Measurements from ENCODE around the gene IQGAP2. TPM values are rescaled to one million over a fixed set of nuclear protein-coding genes. Genes with fewer than 3 reads are reported as not detected.
A peak's percentile ranks its signal among the peaks of the same experiment; 100 is the strongest.

IQGAP2 gene
- total and polyA plus RNA-seq, 9 of the 15 experiments (the other 6 are each of a cell fraction or from before 2014, with no cell fraction given) = 8.7 to 23.2 (median 17.4) TPM

DNA sequence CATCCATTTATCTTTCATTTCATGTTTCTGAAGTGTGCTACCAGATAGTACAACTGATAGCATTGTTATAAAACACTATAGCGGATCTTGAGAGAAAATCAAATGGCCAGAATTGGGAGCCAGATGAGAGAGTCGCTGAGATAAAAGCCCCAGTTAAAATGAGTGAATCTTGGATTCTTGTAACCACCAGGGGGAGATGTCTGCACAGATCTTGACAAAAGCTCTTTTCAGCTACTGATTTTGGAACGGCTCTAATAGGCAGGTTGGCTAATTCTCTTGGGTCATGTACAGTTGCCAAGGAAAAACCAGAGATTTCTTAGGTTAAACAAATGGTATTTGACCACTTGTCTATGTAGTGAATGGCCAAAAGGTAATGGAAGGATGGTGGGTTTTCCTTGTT is 198.4 kb downstream of the IQGAP2 start (continued):
- TF ChIP-seq, protein P1, sequence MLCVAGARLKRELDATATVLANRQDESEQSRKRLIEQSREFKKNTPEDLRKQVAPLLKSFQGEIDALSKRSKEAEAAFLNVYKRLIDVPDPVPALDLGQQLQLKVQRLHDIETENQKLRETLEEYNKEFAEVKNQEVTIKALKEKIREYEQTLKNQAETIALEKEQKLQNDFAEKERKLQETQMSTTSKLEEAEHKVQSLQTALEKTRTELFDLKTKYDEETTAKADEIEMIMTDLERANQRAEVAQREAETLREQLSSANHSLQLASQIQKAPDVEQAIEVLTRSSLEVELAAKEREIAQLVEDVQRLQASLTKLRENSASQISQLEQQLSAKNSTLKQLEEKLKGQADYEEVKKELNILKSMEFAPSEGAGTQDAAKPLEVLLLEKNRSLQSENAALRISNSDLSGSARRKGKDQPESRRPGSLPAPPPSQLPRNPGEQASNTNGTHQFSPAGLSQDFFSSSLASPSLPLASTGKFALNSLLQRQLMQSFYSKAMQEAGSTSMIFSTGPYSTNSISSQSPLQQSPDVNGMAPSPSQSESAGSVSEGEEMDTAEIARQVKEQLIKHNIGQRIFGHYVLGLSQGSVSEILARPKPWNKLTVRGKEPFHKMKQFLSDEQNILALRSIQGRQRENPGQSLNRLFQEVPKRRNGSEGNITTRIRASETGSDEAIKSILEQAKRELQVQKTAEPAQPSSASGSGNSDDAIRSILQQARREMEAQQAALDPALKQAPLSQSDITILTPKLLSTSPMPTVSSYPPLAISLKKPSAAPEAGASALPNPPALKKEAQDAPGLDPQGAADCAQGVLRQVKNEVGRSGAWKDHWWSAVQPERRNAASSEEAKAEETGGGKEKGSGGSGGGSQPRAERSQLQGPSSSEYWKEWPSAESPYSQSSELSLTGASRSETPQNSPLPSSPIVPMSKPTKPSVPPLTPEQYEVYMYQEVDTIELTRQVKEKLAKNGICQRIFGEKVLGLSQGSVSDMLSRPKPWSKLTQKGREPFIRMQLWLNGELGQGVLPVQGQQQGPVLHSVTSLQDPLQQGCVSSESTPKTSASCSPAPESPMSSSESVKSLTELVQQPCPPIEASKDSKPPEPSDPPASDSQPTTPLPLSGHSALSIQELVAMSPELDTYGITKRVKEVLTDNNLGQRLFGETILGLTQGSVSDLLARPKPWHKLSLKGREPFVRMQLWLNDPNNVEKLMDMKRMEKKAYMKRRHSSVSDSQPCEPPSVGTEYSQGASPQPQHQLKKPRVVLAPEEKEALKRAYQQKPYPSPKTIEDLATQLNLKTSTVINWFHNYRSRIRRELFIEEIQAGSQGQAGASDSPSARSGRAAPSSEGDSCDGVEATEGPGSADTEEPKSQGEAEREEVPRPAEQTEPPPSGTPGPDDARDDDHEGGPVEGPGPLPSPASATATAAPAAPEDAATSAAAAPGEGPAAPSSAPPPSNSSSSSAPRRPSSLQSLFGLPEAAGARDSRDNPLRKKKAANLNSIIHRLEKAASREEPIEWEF (CRISPR knock-in tag; IDR thresholded peaks at IDR 0.05) = no peak
- TF ChIP-seq, protein P2, sequence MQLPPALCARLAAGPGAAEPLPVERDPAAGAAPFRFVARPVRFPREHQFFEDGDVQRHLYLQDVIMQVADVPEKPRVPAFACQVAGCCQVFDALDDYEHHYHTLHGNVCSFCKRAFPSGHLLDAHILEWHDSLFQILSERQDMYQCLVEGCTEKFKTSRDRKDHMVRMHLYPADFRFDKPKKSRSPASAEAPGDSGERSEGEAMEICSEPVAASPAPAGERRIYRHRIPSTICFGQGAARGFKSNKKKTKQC (CRISPR knock-in tag; IDR thresholded peaks at IDR 0.05) = no peak
- TF ChIP-seq STAT6 (CRISPR knock-in tag; IDR thresholded peaks at IDR 0.05) (no peak), NFYB (IDR thresholded peaks at IDR 0.05; ENCODE audit: extremely low read depth, insufficient read length) (no peak), STAG1 (CRISPR knock-in tag; IDR thresholded peaks at IDR 0.05; ENCODE audit: borderline replicate concordance) (peak; percentile 38; the same call in 1 of the 2 replicates), POLR3G (IDR thresholded peaks at IDR 0.05; ENCODE audit: extremely low read depth, insufficient read length, insufficient replicate concordance) (no peak), THAP7 (CRISPR knock-in tag; IDR thresholded peaks at IDR 0.05) (no peak), EP300 (IDR thresholded peaks at IDR 0.05; ENCODE audit: low read length) (no peak), ZBTB11 (CRISPR knock-in tag; IDR thresholded peaks at IDR 0.05) (no peak), CC2D1A (IDR thresholded peaks at IDR 0.05) (peak; percentile 62; the same call in 1 of the 2 replicates), ZNF639 (CRISPR knock-in tag; conservative IDR thresholded peaks at IDR 0.05 in 1 of 2, IDR thresholded peaks at IDR 0.05 in 1 of 2) (no peak)
